ENCODE measurements around the gene TRPM1. TPM values are rescaled to one million over a fixed set of nuclear protein-coding genes. Genes with fewer than 3 reads are reported as not detected.
A peak's percentile ranks its signal among the peaks of the same experiment; 100 is the strongest.

TRPM1 gene
- total RNA-seq, 1 experiment from 2014 or later = not detected

GRCh38 chr15:31083370-31083780, 18.1 kb downstream of the TRPM1 start:
- DNase-seq (ENCODE audit: low read depth) = peak; percentile 68

GRCh38 chr15:31082771-31083369, 18.7 kb downstream of the TRPM1 start:
- DNase-seq (ENCODE audit: low read depth) = no peak

- peak; percentile 51 for DNase-seq (ENCODE audit: low read depth)
These were observed 19.8 kb downstream of the TRPM1 start for GRCh38 chr15:31081588-31082250.

- no peak for DNase-seq (ENCODE audit: low read depth)
These were observed 20.5 kb downstream of the TRPM1 start for GRCh38 chr15:31081056-31081455.

GRCh38 chr15:31080591-31081014, 20.9 kb downstream of the TRPM1 start:
- peak; percentile 79 for DNase-seq (ENCODE audit: low read depth)

- peak; percentile 24 for DNase-seq (ENCODE audit: low read depth)
These were observed 22.0 kb downstream of the TRPM1 start for GRCh38 chr15:31079519-31079918.

GRCh38 chr15:31078471-31078870, 23.1 kb downstream of the TRPM1 start:
- no peak for DNase-seq (ENCODE audit: low read depth)

- DNase-seq (ENCODE audit: low read depth) = no peak
These were observed 23.6 kb downstream of the TRPM1 start for GRCh38 chr15:31077941-31078340.

GRCh38 chr15:31077181-31077580, 24.3 kb downstream of the TRPM1 start:
- no peak for DNase-seq (ENCODE audit: low read depth)

- DNase-seq (ENCODE audit: low read depth) = no peak
These were observed 27.2 kb downstream of the TRPM1 start for GRCh38 chr15:31074321-31074720.

- no peak for DNase-seq (ENCODE audit: low read depth)
These were observed 30.7 kb downstream of the TRPM1 start for GRCh38 chr15:31070867-31071266.

GRCh38 chr15:31069360-31070000, 32.0 kb downstream of the TRPM1 start:
- no peak for DNase-seq (ENCODE audit: low read depth)

GRCh38 chr15:31067890-31068603, 33.5 kb downstream of the TRPM1 start:
- no peak for DNase-seq (ENCODE audit: low read depth)

- DNase-seq (ENCODE audit: low read depth) = no peak
These were observed 35.7 kb downstream of the TRPM1 start for GRCh38 chr15:31065824-31066223.

- DNase-seq (ENCODE audit: low read depth) = no peak
These were observed 38.6 kb downstream of the TRPM1 start for GRCh38 chr15:31062911-31063310.

GRCh38 chr15:31062310-31062847, 39.1 kb downstream of the TRPM1 start:
- DNase-seq (ENCODE audit: low read depth) = no peak

- no peak for DNase-seq (ENCODE audit: low read depth)
These were observed 40.9 kb downstream of the TRPM1 start for GRCh38 chr15:31060429-31061140.

GRCh38 chr15:31058236-31058962, 43.1 kb downstream of the TRPM1 start:
- no peak for DNase-seq (ENCODE audit: low read depth)

- no peak for DNase-seq (ENCODE audit: low read depth)
These were observed 49.9 kb downstream of the TRPM1 start for GRCh38 chr15:31051496-31052080.

GRCh38 chr15:31050953-31051352, 50.6 kb downstream of the TRPM1 start:
- no peak for DNase-seq (ENCODE audit: low read depth)
